ENCODE results near the gene C8B.

C8B gene

DNA sequence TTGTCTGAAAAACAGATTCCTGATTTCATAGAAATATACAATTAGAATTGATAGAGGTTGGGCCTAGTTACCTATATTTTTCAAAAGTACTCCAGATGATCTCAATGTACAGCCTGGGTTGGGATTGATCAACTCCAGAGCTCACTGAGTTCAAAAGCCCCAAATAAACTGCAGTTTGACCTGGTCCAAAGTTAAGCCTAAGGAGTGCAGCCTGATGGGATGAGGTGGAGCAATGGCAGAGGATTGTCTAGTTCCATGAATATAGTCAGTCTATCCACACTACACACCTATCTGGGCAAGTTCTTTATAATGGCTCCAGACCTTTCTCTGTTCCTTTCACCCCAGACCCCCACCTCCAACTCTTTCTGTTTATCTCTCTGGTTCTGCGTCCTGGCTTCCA, 62.0 kb downstream of the C8B start:
- Histone ChIP-seq H3K4me1 (ENCODE audit: control insufficient read depth, insufficient read depth, low read length, poor library complexity, severe bottlenecking) (no peaks in the 10 kb centered on the region), H3K4me3 (ENCODE audit: extremely low read depth, insufficient read depth, low read length, poor library complexity, severe bottlenecking) (no peak overlapping the region)
- 71 to 89% methylated on average over 1 of the region's 1 CpG for WGBS, 2 experiments (ENCODE audit: insufficient coverage in 2 of 2)

GRCh38 chr1:56901716-56902115, 64.1 kb downstream of the C8B start:
- Histone ChIP-seq H3K4me3 (ENCODE audit: extremely low read depth, insufficient read depth, low read length, poor library complexity, severe bottlenecking) (no peak overlapping the region), H3K27ac (ENCODE audit: low read depth, low read length, severe bottlenecking) (no peak overlapping the region), H3K9me3 (ENCODE audit: control insufficient read depth, low read length) (no peaks in the 10 kb centered on the region), H3K4me1 (ENCODE audit: control insufficient read depth, insufficient read depth, low read length, poor library complexity, severe bottlenecking) (no peaks in the 10 kb centered on the region), H3K36me3 (ENCODE audit: control insufficient read depth, insufficient read depth, low read length) (no peaks in the 10 kb centered on the region)
- 84 to 88% methylated on average over 2 to 3 of the region's 3 CpGs for WGBS, 2 experiments (ENCODE audit: insufficient coverage in 2 of 2)

More for the DNA sequence above, 62.0 kb downstream of the C8B start:
- Histone ChIP-seq H3K36me3 (ENCODE audit: control insufficient read depth, insufficient read depth, low read length) (no peaks in the 10 kb centered on the region), H3K9me3 (ENCODE audit: control insufficient read depth, low read length) (no peaks in the 10 kb centered on the region), H3K27ac (ENCODE audit: low read depth, low read length, severe bottlenecking) (no peak overlapping the region)

GRCh38 chr1:56898879-56899278, 66.9 kb downstream of the C8B start:
- no peak overlapping the region for H3K27ac ChIP-seq (ENCODE audit: low read depth, low read length, severe bottlenecking)
- no peaks in the 10 kb centered on the region for H3K4me1 ChIP-seq (ENCODE audit: control insufficient read depth, insufficient read depth, low read length, poor library complexity, severe bottlenecking)
- H3K4me3 ChIP-seq (ENCODE audit: extremely low read depth, insufficient read depth, low read length, poor library complexity, severe bottlenecking), result no peak overlapping the region
- no peaks in the 10 kb centered on the region for H3K36me3 ChIP-seq (ENCODE audit: control insufficient read depth, insufficient read depth, low read length)
- WGBS, 2 experiments (ENCODE audit: insufficient coverage in 2 of 2), result 50% methylated on average over 1 of the region's 2 CpGs; no CpG with 5 or more reads in 1 of the 2 experiments
- H3K9me3 ChIP-seq (ENCODE audit: control insufficient read depth, low read length), result no peaks in the 10 kb centered on the region

DNA sequence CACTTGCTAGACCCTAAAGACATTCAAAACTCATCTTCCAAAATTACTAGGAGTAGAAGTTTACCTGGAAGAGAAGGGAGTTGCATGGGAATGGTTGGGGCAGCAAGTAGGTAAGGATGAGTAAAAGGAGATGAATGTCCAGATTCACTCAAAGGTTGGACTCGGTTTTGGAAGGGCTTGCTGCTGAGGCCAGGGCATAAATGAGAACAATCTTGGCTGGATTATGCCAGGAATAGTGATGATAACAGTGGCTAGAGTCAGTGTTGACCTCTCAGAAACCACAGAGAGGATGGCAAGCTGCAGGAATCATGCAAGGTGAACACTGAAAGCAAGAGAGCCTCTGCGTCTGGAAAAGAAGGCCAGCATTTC, 67.8 kb downstream of the C8B start:
- Histone ChIP-seq H3K9me3 (ENCODE audit: control insufficient read depth, low read length) (no peaks in the 10 kb centered on the region), H3K4me1 (ENCODE audit: control insufficient read depth, insufficient read depth, low read length, poor library complexity, severe bottlenecking) (no peaks in the 10 kb centered on the region), H3K27ac (ENCODE audit: low read depth, low read length, severe bottlenecking) (no peak overlapping the region), H3K4me3 (ENCODE audit: extremely low read depth, insufficient read depth, low read length, poor library complexity, severe bottlenecking) (no peak overlapping the region), H3K36me3 (ENCODE audit: control insufficient read depth, insufficient read depth, low read length) (no peaks in the 10 kb centered on the region)
- 75 to 95% methylated on average over 2 of the region's 2 CpGs for WGBS, 2 experiments (ENCODE audit: insufficient coverage in 2 of 2)

DNA sequence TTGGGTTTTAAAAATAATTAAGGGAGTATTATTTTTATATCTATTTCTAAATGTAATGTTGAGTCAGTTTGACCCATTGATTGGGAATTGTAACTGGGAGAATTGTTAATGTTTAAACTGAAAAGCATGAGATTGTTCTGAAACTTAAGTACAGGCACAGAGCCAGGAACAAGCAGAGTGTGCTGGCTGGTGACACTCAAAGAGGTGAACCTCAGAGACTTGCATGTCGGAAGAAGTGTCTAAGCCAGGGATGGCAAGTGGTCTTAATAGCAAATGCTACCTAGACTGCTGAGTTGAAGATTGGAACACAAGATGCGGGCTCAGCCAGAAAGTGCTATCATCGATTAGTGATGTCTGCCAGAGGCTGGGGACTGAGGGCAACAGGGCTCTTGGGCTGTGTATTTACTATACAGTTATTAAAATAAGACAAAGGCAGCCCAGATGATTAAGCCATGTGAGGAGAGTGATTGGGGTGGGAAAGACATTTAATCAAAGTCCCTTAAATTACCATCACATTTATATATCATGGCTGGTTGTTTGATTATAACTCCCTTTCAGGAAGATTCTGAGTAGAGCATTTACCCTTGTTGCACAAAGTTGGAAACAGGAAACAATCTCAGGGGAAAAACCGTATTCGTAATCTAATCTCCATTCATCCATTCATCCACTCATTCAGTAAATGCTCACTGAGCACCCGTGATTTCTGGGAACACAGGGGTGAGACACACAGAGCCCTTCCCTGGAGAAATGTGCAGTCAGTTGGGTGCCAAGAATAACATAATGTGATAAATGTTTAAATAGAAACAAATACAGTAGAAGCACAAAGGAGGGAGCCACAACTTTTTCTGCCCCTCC, 68.4 kb downstream of the C8B start:
- no peaks in the 10 kb centered on the region for H3K9me3 ChIP-seq (ENCODE audit: control insufficient read depth, low read length)
- no peaks in the 10 kb centered on the region for H3K4me1 ChIP-seq (ENCODE audit: control insufficient read depth, insufficient read depth, low read length, poor library complexity, severe bottlenecking)
- H3K27ac ChIP-seq (ENCODE audit: low read depth, low read length, severe bottlenecking), result no peak overlapping the region
- 83 to 100% methylated on average over 1 to 4 of the region's 6 CpGs for WGBS, 2 experiments (ENCODE audit: insufficient coverage in 2 of 2)
- H3K4me3 ChIP-seq (ENCODE audit: extremely low read depth, insufficient read depth, low read length, poor library complexity, severe bottlenecking), result no peak overlapping the region
- no peaks in the 10 kb centered on the region for H3K36me3 ChIP-seq (ENCODE audit: control insufficient read depth, insufficient read depth, low read length)

DNA sequence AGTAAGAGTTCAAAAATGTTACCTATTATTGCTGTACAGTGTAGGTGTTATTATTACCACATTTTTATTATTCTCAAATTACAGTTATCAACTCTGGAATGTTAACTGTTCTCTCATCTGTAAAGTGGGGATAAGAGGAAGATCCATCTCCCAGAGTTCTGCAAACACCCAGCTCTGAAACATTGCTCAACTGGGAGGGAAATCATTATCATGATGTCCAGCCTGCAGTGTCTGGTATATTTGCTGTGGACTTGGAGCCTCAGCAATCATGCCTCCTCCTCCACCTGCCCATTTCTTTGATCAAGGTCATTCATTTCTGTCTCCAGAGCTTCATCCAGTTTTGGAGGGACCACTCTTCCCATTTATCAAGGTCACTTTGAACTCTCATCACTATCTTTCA, 71.8 kb downstream of the C8B start:
- H3K36me3 ChIP-seq (ENCODE audit: control insufficient read depth, insufficient read depth, low read length), result no peaks in the 10 kb centered on the region
- H3K4me3 ChIP-seq (ENCODE audit: extremely low read depth, insufficient read depth, low read length, poor library complexity, severe bottlenecking), result no peak overlapping the region
- no peaks in the 10 kb centered on the region for H3K4me1 ChIP-seq (ENCODE audit: control insufficient read depth, insufficient read depth, low read length, poor library complexity, severe bottlenecking)
- H3K27ac ChIP-seq (ENCODE audit: low read depth, low read length, severe bottlenecking), result no peak overlapping the region
- no peaks in the 10 kb centered on the region for H3K9me3 ChIP-seq (ENCODE audit: control insufficient read depth, low read length)

- H3K9me3 ChIP-seq (ENCODE audit: control insufficient read depth, low read length), result no peaks in the 10 kb centered on the region
- 80 to 93% methylated on average over 3 of the region's 3 CpGs for WGBS, 2 experiments (ENCODE audit: insufficient coverage in 2 of 2)
These were observed 75.6 kb downstream of the C8B start for GRCh38 chr1:56890229-56890628.

DNA sequence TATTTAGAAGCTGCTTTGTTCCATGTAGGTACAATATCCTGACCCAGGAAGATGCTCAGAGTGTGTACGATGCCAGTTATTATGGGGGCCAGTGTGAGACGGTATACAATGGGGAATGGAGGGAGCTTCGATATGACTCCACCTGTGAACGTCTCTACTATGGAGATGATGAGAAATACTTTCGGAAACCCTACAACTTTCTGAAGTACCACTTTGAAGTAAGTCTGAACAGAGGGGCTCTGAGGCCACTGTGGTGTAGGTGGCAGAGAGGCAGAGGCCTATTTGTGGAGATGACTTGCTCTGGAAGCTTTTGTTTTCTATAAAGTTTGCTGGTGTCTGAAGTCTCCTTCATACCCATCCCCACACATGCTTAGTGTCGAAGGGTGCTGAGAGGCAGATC, 84.4 kb downstream of the C8B start:
- Histone ChIP-seq H3K4me1 (ENCODE audit: control insufficient read depth, insufficient read depth, low read length, poor library complexity, severe bottlenecking) (no peaks in the 10 kb centered on the region), H3K36me3 (ENCODE audit: control insufficient read depth, insufficient read depth, low read length) (no peaks in the 10 kb centered on the region), H3K4me3 (ENCODE audit: extremely low read depth, insufficient read depth, low read length, poor library complexity, severe bottlenecking) (no peak overlapping the region), H3K27ac (ENCODE audit: low read depth, low read length, severe bottlenecking) (no peak overlapping the region), H3K9me3 (ENCODE audit: control insufficient read depth, low read length) (no peaks in the 10 kb centered on the region)
- WGBS, 2 experiments (ENCODE audit: insufficient coverage in 2 of 2), result 92 to 94% methylated on average over 5 to 6 of the region's 6 CpGs

More at GRCh38 chr1:56890229-56890628, 75.6 kb downstream of the C8B start:
- no peaks in the 10 kb centered on the region for H3K36me3 ChIP-seq (ENCODE audit: control insufficient read depth, insufficient read depth, low read length)
- H3K27ac ChIP-seq (ENCODE audit: low read depth, low read length, severe bottlenecking), result no peak overlapping the region
- H3K4me1 ChIP-seq (ENCODE audit: control insufficient read depth, insufficient read depth, low read length, poor library complexity, severe bottlenecking), result no peaks in the 10 kb centered on the region
- H3K4me3 ChIP-seq (ENCODE audit: extremely low read depth, insufficient read depth, low read length, poor library complexity, severe bottlenecking), result no peak overlapping the region

DNA sequence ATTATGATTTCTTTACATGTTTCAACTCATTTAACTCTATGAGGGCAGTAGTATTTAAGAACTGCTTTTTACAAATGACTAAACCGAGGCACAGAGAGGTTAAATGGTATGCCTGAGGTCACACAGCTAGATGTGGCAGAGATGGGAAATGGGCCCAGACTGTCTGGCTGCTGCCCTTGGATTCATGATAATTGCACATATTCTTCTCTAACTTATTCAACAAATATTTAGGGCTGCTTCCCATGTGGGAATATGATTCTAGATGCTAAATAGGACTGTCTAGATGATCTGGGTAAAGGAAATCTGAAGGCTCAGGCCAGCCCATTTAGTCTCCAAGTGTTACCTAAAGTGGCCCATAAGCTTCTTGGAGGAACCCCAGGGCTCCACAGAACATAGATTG, 85.0 kb downstream of the C8B start:
- Histone ChIP-seq H3K36me3 (ENCODE audit: control insufficient read depth, insufficient read depth, low read length) (no peaks in the 10 kb centered on the region), H3K9me3 (ENCODE audit: control insufficient read depth, low read length) (no peaks in the 10 kb centered on the region)
- WGBS, 2 experiments (ENCODE audit: insufficient coverage in 2 of 2), result 100% methylated on average over 1 of the region's 1 CpG; no CpG with 5 or more reads in 1 of the 2 experiments

More for the DNA sequence above, 85.0 kb downstream of the C8B start:
- Histone ChIP-seq H3K4me3 (ENCODE audit: extremely low read depth, insufficient read depth, low read length, poor library complexity, severe bottlenecking) (no peak overlapping the region), H3K4me1 (ENCODE audit: control insufficient read depth, insufficient read depth, low read length, poor library complexity, severe bottlenecking) (no peaks in the 10 kb centered on the region), H3K27ac (ENCODE audit: low read depth, low read length, severe bottlenecking) (no peak overlapping the region)

Measured in mesodermal cell (in vitro differentiated cells).